ENCODE results near the gene PIGP.
"Not testable (repeated sequence)": the region's sequence is repeated elsewhere in the genome, so short reads cannot be mapped to it uniquely, and the experiment has no call there.

The PIGP gene

DNA sequence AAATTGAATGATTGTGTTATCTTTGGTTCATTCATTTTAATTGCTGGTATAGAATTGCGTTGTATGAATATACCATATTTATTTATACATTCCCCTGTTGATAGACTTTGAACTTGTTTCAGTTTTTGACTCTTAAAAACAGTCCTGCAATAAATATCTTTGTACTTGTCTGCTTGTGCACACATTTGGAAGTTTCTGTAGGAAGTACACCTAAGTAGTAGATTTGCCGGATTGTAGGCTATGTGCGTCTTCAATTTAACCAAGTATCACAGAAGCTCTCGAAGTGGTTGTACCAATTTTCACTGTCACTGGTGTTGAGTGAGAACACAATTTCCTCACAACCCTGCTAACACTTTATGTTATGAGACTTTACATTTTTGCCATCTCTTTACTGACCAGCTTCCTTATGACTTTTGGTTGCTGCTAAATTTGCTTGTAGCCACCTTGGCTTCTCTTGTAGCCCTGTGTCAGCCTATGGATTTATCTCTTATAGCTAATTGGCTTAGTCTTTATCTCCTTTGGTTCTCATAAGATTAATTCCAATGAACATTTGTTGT lies 2.4 kb upstream of the PIGP start:
- DNase-seq (ENCODE audit: low spot score), result no peak

DNA sequence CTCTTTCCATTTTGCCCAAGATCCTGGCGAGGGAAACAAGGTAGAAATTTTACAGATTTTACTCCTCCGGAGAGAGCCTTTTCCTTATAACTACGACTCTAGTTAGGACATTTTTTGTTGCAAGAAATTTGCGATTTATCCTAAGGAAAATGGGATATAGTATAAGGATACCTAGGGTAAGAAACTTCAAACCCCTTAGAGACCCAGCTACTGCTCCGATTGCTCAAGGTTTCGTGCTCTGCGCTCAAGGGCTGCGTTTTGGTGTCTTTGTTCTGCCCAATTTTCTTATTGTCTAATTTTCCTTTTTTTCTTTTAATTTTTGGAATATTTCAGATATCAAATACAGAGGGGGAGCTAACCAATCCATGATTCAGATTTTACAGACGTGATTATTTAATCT lies 1.7 kb upstream of the PIGP start:
- peak; percentile 5 for DNase-seq (ENCODE audit: low spot score)

- no peak for DNase-seq (ENCODE audit: low spot score)
Observed at GRCh38 chr21:37074197-37074510, 1.3 kb upstream of the PIGP start.

GRCh38 chr21:37073417-37074196 lies 736 bp upstream of the PIGP start:
- DNase-seq (ENCODE audit: low spot score), result peak; percentile 45

- peak; percentile 84 for DNase-seq (ENCODE audit: low spot score)
Observed at GRCh38 chr21:37072274-37072987, 440 bp downstream of the PIGP start.

GRCh38 chr21:37071561-37072273 lies 1.2 kb downstream of the PIGP start:
- DNase-seq (ENCODE audit: low spot score), result peak; percentile 69

GRCh38 chr21:37065561-37066177 lies 7.2 kb downstream of the PIGP start:
- no peak for DNase-seq (ENCODE audit: low spot score)

GRCh38 chr21:37064841-37065240 lies 8.0 kb downstream of the PIGP start:
- DNase-seq (ENCODE audit: low spot score), result no peak

DNA sequence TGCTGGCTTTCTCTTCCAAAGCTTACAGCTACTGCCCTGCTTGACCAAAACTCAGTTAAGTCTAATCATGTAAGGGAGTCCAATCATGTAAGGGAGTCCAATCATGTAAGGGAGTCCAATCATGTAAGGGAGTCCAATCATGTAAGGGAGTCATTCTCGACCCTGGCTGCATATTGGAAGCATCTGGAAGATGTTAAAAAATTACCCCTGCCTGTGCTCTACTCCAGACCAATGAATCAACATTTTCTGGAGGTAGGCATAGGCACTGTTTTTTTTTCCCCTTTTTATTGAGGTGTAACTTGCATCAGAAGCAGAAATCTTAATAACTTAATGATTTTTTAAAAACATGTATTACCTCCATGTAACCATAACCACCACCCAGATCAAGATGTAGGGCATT lies 9.4 kb downstream of the PIGP start:
- no peak for DNase-seq (ENCODE audit: low spot score)

DNA sequence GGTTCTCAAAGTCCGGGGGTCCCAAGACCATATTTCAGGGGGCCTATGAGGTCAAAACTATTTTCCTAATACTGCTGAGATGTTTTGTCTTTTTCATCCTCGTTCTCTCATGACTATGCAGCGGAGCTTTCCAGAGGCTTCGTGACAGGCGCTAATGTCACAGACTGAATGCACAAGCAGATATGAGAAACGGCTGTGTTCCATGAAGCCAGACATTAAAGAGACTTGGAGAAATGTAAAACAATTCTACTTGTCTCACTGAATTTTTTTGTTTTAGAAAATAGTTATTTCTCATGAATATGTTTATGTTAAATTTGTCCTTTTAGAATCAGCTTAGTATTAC lies 10.3 kb downstream of the PIGP start:
- no peak for DNase-seq (ENCODE audit: low spot score)

GRCh38 chr21:37061926-37062592 lies 10.8 kb downstream of the PIGP start:
- DNase-seq (ENCODE audit: low spot score), result peak; percentile 46

DNA sequence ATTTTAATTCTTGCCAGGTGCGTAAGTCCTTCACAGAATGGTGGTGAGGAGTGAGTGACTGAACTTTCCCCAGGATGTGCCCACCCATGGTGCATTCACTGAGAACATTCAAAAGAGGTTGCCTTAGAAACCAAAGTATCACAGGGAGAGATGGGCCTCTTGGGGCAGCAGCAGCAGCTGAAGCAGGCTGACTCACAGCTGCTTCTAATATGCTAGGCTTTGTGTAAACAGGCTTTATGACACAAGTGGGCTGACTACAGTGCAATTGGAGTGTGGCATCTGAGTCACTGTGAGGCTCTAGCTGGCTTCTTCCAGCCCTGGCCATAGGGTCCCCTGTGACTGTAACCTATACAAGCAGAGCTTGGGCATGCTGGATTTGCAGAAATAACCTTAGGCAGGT lies 12.6 kb downstream of the PIGP start:
- peak; percentile 80 for DNase-seq (ENCODE audit: low spot score)

DNA sequence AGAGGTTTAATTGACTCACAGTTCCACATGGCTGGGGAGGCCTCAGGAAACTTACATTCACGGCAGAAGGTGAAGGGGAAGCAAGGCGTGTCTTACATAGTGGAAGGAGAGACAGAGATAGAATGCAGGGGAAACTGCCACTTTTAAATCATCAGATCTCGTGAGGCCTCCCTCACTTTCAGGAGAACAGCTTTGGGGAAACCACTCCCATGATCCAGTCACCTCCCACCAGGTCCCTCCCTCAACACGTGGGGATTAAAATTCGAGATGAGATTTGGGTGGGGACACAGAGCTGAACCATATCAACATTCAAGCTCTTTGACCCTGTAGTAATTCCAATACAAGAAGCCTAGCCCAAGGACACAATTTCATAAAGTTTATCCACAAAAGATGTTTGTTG lies 13.7 kb downstream of the PIGP start:
- no peak for DNase-seq (ENCODE audit: low spot score)

- no peak for DNase-seq (ENCODE audit: low spot score)
Observed at GRCh38 chr21:37058261-37058660, 14.6 kb downstream of the PIGP start.

GRCh38 chr21:37057614-37058013 lies 15.3 kb downstream of the PIGP start:
- no peak for DNase-seq (ENCODE audit: low spot score)

GRCh38 chr21:37055271-37055855 lies 17.5 kb downstream of the PIGP start:
- DNase-seq (ENCODE audit: low spot score), result no peak

DNA sequence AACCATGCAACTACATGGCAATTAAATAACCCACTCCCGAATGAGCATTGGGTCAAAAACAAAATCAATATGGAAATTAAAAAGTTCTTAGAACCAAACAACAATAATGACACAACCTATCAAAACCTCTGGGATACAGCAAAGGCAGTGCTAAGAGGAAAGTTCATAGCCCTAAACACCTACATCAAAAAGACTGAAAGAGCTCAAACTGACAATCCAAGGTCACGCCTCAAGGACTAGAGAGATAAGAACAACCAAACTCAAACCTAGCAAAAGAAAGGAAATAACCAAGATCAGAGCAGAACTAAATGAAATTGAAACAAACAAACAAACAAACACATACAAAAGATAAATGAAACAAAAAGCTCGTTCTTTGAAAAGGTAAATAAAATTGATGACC lies 23.1 kb downstream of the PIGP start:
- DNase-seq (ENCODE audit: low spot score), result not testable (repeated sequence)

DNA sequence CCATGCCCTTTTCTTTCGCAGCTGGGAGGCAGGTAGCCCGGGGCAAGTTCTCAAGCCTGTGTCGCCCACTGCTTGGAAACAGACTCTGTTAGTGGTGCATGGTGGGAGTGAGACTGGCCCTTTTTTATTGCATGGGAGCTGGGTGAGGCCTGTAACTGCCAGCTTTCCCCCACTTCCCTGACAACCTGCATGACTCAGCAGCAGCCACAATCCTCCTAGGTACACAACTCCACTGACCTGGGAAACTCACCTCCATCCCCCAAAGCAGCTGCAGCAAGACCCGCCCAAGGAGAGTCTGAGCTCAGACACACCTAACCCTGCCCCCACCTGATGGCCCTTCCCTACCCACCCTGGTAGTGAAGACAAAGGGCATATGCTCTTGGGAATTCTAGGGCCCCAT lies 25.8 kb downstream of the PIGP start:
- DNase-seq (ENCODE audit: low spot score), result no peak

DNA sequence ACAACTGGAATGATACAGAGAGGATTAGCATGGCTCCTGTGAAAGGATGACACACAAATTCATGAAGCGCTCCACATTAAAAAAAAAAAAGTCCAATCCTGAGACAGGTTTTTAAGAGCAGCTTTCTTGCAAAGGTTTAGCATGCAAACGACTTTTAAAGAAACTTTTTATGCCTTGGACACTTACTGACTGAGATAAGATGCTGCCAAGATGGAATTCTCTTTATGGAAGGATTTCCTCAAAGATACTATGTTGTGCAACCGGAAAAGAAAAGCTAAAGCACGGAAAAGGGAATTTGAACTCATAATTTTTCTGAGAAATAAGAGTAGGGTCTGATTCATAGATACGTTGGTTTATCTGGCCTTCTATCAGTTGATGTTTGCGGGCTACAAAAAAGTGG lies 27.3 kb downstream of the PIGP start:
- DNase-seq (ENCODE audit: low spot score), result no peak

DNA sequence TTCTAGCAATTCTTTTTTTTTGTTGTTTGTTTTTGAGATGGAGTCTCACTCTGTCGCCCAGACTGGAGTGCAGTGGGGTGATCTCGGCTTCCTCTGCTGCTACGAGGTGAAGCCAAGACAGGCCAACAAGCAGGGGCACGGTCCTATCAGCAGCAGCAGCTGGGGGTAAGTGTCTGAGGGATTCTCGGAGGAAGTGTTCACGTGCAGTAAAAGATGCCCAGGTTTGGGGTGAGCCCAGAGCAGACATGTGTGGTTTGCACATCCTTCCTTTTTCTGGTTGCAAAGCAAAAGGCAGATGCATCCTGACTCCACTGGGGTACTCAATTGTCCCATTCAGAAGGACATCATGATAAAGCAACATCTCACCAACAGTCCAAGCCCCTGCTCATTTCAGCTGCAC lies 27.7 kb downstream of the PIGP start:
- no peak for DNase-seq (ENCODE audit: low spot score)

GRCh38 chr21:37044643-37045042 lies 28.2 kb downstream of the PIGP start:
- DNase-seq (ENCODE audit: low spot score), result no peak

DNA sequence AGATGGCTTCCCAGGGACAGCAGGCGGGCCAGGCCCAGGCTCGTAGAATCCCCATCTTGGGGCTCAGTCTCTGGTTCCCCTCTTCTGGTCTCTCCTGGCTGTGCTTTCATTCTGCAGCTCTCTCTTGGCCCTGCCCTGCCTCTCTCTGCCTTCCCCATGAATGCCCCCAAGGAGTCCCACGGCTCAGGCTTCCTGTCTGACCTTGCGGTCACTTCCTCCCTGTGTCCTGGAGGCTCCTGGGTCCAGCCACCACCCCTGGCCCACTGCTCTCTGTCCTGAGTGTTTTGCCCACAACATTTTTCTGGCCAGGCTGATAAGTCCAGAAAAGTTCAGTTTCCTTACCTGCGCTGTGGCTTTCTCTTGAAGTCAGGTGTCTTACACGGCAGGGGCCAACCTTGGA lies 29.1 kb downstream of the PIGP start:
- DNase-seq (ENCODE audit: low spot score), result no peak
